Measurements from ENCODE around the gene DDIT4L. TPM values are rescaled to one million over a fixed set of nuclear protein-coding genes. Genes with fewer than 3 reads are reported as not detected.
"Not testable (repeated sequence)": the region's sequence is repeated elsewhere in the genome, so short reads cannot be mapped to it uniquely, and the experiment has no call there.

DDIT4L gene
- polyA plus RNA-seq, 1 of the 3 experiments (the other 2 are of a cell fraction), result 2.1 TPM

DNA sequence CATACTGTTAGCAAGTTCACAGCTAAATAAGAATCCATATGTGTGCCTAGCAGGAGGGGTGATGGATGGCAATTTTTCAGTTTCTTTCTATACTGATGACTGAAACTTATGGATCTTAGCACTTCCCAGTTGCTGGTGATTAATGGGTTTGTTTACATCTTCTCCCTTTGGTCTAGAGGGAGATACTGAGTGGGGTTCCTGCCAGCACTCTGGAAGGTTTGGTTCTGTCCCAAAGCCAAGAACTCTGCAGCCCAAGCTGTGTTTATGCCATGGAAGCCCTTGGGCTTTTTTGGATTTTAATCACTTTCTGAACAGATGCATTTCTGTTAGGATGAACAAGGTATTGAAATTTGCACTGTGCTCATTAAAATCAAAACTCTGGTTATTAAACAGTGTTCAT is 43.5 kb downstream of the DDIT4L start:
- no peak overlapping the region for H3K4me2 ChIP-seq
- H2AFZ ChIP-seq (ENCODE audit: low read depth), result no peak overlapping the region
- H3F3A ChIP-seq (replicated peaks; ENCODE audit: insufficient read depth), result no peaks in the 10 kb centered on the region
- TF ChIP-seq EP300 (IDR thresholded peaks at IDR 0.05; ENCODE audit: borderline replicate concordance in 1 of 2, low read depth in 1 of 2, low read length in 1 of 2) (no peak), MAX (IDR thresholded peaks at IDR 0.05; ENCODE audit: low read depth) (no peak), USF2 (IDR thresholded peaks at IDR 0.05; ENCODE audit: borderline replicate concordance, low read depth, low read length) (no peak), GATA2 (CRISPR knock-in tag; IDR thresholded peaks at IDR 0.05) (no peak), NRF1 (IDR thresholded peaks at IDR 0.05; ENCODE audit: low read depth, low read length) (no peak), SIN3A (IDR thresholded peaks at IDR 0.05; ENCODE audit: borderline replicate concordance, low read depth, low read length) (no peak)
- H3K4me3 ChIP-seq (ENCODE audit: low read depth in 2 of 2, low read length in 1 of 2), result no peak overlapping the region
- H3K9ac ChIP-seq, result no peak overlapping the region
- H3K9me2 ChIP-seq, result no peaks in the 10 kb centered on the region
- no peaks in the 10 kb centered on the region for H4K20me1 ChIP-seq (ENCODE audit: insufficient read depth)
- no peaks in the 10 kb centered on the region for H3K36me3 ChIP-seq (replicated peaks in 1 of 2; ENCODE audit: control insufficient read depth in 1 of 2, insufficient read depth in 2 of 2, low read length in 1 of 2)
- no peaks in the 10 kb centered on the region for H3K27me3 ChIP-seq (ENCODE audit: insufficient read depth)
- ChIA-PET CTCF (no interaction called here), POLR2A (no interaction called here)
- DNase-seq, result no peak
- no peaks in the 10 kb centered on the region; a peak in 1 of 4 replicates for H3K4me1 ChIP-seq (ENCODE audit: control insufficient read depth in 1 of 2, insufficient read depth in 2 of 2, low read depth in 1 of 2, low read length in 1 of 2)
- H3K27ac ChIP-seq (ENCODE audit: low read depth in 2 of 2, low read length in 1 of 2), result no peak overlapping the region
- no peaks in the 10 kb centered on the region for H3K79me2 ChIP-seq (ENCODE audit: insufficient read depth)
- H3K9me3 ChIP-seq, result no peaks in the 10 kb centered on the region

GRCh38 chr4:100137320-100137719 is 52.9 kb downstream of the DDIT4L start:
- H3K9ac ChIP-seq; H3K4me3 ChIP-seq (ENCODE audit: low read depth in 2 of 2, low read length in 1 of 2); H4K20me1 ChIP-seq (ENCODE audit: insufficient read depth); H3K27me3 ChIP-seq (ENCODE audit: insufficient read depth); POLR2A ChIA-PET; H3K4me1 ChIP-seq (ENCODE audit: control insufficient read depth in 1 of 2, insufficient read depth in 2 of 2, low read depth in 1 of 2, low read length in 1 of 2); DNase-seq; H3K79me2 ChIP-seq (ENCODE audit: insufficient read depth); H3K36me3 ChIP-seq (replicated peaks in 1 of 2; ENCODE audit: control insufficient read depth in 1 of 2, insufficient read depth in 2 of 2, low read length in 1 of 2); H2AFZ ChIP-seq (ENCODE audit: low read depth); H3K27ac ChIP-seq (ENCODE audit: low read depth in 2 of 2, low read length in 1 of 2); H3K4me2 ChIP-seq; H3F3A ChIP-seq (replicated peaks; ENCODE audit: insufficient read depth); H3K9me2 ChIP-seq; H3K9me3 ChIP-seq: not testable (repeated sequence)
- WGBS (ENCODE audit: low lambda C conversion rate), result 83% methylated on average over 4 of the region's 4 CpGs
- CTCF ChIA-PET, result interaction anchor here (1.3 kb wide), 1 partner anchor 37 kb away, joined by 3 read pairs; no protein-coding TSS in a partner anchor

Other genes with a start within 250 kb of the DDIT4L start
- gene DNAJB14, start 243.8 kb downstream of the DDIT4L start, polyA plus RNA-seq (2012; rRNA removed), result 18.0 and 23.8 TPM in 2 replicates
- gene H2AZ1, start 240.2 kb downstream of the DDIT4L start, polyA plus RNA-seq (2012; rRNA removed), result 353 and 408 TPM in 2 replicates